Mucosa of rectum (tissue), 2 donors: ENCODE data around the gene DAPK3.

Experiments
- H3K27ac ChIP-seq, 2 donors: one replicate each; pipeline ENCODE4 v1.7.0; 2013; ENCODE audit warnings: inconsistent platforms in 2 of 2, low read depth in 2 of 2, low read length in 2 of 2
- H3K27me3 ChIP-seq, 2 donors: one replicate each; pipeline ENCODE4 v1.7.0; 2013; ENCODE audit warnings: low read length in 2 of 2; ENCODE audit not compliant: control insufficient read depth in 2 of 2, insufficient read depth in 2 of 2
- H3K36me3 ChIP-seq, 2 donors: one replicate each; pipeline ENCODE4 v1.7.0; 2013; ENCODE audit warnings: low read length in 2 of 2; ENCODE audit not compliant: control insufficient read depth in 2 of 2, insufficient read depth in 2 of 2
- H3K4me1 ChIP-seq, 2 donors: one replicate each; pipeline ENCODE4 v1.7.0; 2013; ENCODE audit warnings: low read length in 2 of 2, mild to moderate bottlenecking in 1 of 2; ENCODE audit not compliant: control insufficient read depth in 2 of 2, insufficient read depth in 2 of 2
- H3K4me3 ChIP-seq, 2 donors: one replicate each; pipeline ENCODE4 v1.7.0; 2013; ENCODE audit warnings: low read length in 2 of 2
- H3K9ac ChIP-seq, 2 donors: one replicate each; pipeline ENCODE4 v1.7.0; 2013; ENCODE audit warnings: low read length in 2 of 2, low read depth in 1 of 2, mild to moderate bottlenecking in 1 of 2
- H3K9me3 ChIP-seq, 2 donors: one replicate each; pipeline ENCODE4 v1.7.0; 2013; ENCODE audit warnings: low read length in 2 of 2; ENCODE audit not compliant: control insufficient read depth in 2 of 2
- donor health status: healthy.
- donor health status: Normal muscosa, but diverticular disease.

DAPK3 gene

DNA sequence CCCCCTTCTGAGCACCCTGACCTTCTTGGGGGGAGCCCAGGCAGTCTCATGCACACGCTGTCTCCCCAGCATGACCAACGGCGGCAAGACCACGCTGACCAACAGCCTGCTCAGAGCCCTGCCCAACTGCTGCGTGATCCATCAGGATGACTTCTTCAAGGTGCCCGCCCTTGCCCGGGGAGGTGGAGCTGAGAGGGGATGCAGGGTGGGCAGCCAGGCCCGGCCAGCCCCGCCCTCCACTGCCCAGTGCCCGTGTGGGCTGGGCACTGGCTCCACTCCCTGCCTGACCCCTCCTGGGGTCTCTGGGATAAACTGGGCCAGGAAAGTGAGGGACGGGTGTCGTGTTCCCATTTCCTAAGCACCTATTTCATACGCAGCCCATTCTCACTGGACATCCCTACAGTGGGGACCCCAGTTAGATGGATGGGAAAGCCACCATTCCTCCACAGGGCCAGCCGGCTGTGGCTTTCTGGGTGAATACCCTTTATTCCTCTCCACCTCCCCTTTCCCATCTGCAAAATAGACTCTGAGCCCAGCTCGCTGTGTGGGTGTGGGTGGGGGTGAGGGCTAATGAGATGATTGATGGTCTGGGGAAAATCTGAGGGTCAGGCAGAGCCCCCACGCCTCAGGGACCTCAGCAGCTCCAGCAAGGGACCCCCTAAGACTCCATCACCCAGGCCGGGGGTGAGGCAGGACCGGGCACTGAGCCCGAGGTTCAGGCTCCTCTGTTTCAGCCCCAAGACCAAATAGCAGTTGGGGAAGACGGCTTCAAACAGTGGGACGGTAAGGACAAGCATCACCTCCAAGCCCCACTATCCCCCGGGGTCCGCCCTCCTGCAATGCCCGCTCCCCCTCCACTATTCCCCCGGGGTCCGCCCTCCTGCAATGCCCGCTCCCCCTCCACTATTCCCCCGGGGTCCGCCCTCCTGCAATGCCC lies 34.1 kb downstream of the DAPK3 start:
- H3K9ac ChIP-seq = no peak overlapping the region
- no peak overlapping the region for H3K27ac ChIP-seq
- H3K4me1 ChIP-seq = no peaks in the 10 kb centered on the region
- no peak overlapping the region for H3K4me3 ChIP-seq
- H3K9me3 ChIP-seq = no peaks in the 10 kb centered on the region
- H3K27me3 ChIP-seq = peaks cover 2 to 8% of the 10 kb centered on the region in 2 donors
- no peaks in the 10 kb centered on the region for H3K36me3 ChIP-seq

DNA sequence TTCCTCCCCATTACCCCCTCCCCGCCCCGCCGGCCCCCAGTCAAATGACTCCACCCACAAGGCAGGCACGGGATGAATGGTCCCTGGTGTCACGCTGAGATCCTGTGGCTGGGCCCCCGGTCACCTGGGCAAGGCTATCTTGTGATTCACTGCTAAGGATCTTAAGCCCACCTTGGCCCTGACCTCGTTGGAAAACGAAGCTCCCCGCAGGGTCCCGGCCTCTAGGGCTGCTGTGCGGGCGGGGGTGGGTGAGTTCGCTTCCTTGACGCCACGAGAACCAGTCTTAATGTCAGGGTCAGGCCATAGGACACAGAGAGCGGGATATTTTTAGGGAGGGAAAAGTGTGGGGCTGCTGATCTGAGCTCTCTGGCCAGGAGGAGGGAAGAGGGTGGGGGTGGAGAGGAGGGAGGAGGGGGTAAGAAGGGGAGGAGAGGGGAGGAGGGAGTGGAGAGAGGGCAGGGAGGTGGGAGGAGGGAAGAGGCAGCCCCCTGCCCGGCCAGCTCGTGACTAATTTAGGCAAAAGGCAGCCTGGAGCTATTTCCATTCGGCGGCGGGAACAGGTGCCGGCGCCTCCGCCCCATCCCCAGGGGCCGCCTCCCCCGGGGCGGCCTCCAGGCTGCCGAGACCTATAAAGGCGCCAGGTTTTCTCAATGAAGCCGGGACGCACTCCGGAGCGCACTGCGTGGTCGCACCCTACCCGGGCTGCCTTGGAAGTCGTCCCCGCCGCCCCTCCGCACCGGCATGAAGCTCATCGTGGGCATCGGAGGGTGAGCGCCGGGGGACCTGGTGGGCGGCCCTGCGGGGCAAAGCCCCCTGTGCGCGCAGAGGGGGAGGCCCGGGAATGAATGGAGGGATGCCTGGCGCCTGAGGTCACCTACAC lies 37.7 kb downstream of the DAPK3 start, which contains the start of gene NMRK2:
Gene NMRK2 (plus strand): TSS at position 139 of the 880 bp plus-strand sequence. CDS start 603 bp downstream, at position 742.
- Histone ChIP-seq H3K9ac (no peak within 1 kb of the TSS), H3K27ac (no peak within 1 kb of the TSS), H3K9me3 (no peaks in the 10 kb centered on the region), H3K4me1 (no peaks in the 10 kb centered on the region), H3K27me3 (peaks cover 2 to 8% of the 10 kb centered on the region in 2 donors), H3K4me3 (no peak within 1 kb of the TSS), H3K36me3 (no peaks in the 10 kb centered on the region)

DNA sequence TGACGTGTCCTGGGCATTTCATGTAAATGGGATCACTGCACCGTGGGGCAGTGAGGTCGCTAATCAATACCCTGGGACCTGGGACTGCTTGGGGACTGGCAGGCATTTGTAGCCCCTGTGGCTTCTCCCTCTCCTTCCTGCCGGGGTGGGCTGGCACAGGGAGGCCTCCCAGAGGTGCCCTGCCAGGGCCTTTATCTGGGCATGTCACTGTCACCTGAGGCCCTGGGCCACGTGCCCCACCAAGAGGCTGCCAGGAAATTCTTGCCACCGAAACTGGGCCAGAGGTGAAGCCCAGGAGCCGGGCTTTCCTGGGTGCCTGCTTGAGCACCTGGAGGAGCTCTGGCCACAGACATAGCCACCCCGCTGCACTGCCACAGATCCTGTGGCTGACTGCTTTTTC lies 39.9 kb downstream of the DAPK3 start:
- H3K9ac ChIP-seq = no peak overlapping the region
- no peak overlapping the region for H3K4me3 ChIP-seq
- H3K27ac ChIP-seq = no peak overlapping the region
- no peaks in the 10 kb centered on the region for H3K4me1 ChIP-seq
- no peaks in the 10 kb centered on the region for H3K36me3 ChIP-seq
- peaks cover 2 to 8% of the 10 kb centered on the region in 2 donors for H3K27me3 ChIP-seq
- H3K9me3 ChIP-seq = no peaks in the 10 kb centered on the region

DNA sequence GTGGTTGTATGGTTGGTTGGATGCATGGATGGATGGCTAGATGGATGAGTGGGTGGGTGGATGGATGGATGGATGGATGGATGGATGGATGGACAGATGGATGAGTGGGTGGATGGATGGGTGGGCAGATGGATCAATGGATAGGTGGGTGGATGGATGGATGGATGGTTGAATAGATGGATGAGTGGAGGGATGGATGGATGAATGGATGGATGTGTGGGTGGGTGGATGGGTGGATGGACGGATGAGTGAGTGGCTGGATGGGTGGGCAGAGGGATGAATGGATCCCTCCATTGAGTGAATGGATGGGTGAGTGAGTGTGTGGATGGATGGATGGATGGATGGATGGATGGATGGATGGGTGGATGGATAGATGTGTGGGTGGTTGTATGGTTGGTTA lies 47.0 kb downstream of the DAPK3 start:
- H3K4me1 ChIP-seq = no peaks in the 10 kb centered on the region
- peaks cover 0 to 4% of the 10 kb centered on the region in 2 donors for H3K9me3 ChIP-seq
- no peaks in the 10 kb centered on the region for H3K36me3 ChIP-seq
- H3K4me3 ChIP-seq = no peak overlapping the region
- no peak overlapping the region for H3K9ac ChIP-seq
- H3K27ac ChIP-seq = no peak overlapping the region
- H3K27me3 ChIP-seq = no peaks in the 10 kb centered on the region

GRCh38 chr19:3923096-3923758 lies 47.7 kb downstream of the DAPK3 start:
- Histone ChIP-seq H3K9me3 (peaks cover 0 to 4% of the 10 kb centered on the region in 2 donors), H3K4me1 (no peaks in the 10 kb centered on the region), H3K9ac (no peak overlapping the region), H3K4me3 (no peak overlapping the region), H3K36me3 (no peaks in the 10 kb centered on the region), H3K27me3 (no peaks in the 10 kb centered on the region), H3K27ac (no peak overlapping the region)

- Histone ChIP-seq H3K36me3 (no peaks in the 10 kb centered on the region), H3K27ac (no peak overlapping the region), H3K9ac (no peak overlapping the region), H3K4me3 (no peak overlapping the region), H3K27me3 (no peaks in the 10 kb centered on the region), H3K9me3 (peaks cover 0 to 4% of the 10 kb centered on the region in 2 donors), H3K4me1 (no peaks in the 10 kb centered on the region)
Measured at GRCh38 chr19:3919793-3920192, 51.1 kb downstream of the DAPK3 start.

GRCh38 chr19:3916033-3916432 lies 54.9 kb downstream of the DAPK3 start:
- H3K27ac ChIP-seq = no peak overlapping the region
- H3K4me1 ChIP-seq = no peaks in the 10 kb centered on the region
- no peaks in the 10 kb centered on the region for H3K36me3 ChIP-seq
- H3K4me3 ChIP-seq = no peak overlapping the region
- H3K9ac ChIP-seq = no peak overlapping the region
- H3K9me3 ChIP-seq = no peaks in the 10 kb centered on the region
- no peaks in the 10 kb centered on the region for H3K27me3 ChIP-seq

GRCh38 chr19:3914199-3914598 lies 56.7 kb downstream of the DAPK3 start:
- Histone ChIP-seq H3K36me3 (no peaks in the 10 kb centered on the region), H3K27me3 (no peaks in the 10 kb centered on the region), H3K27ac (no peak overlapping the region), H3K9ac (no peak overlapping the region), H3K4me1 (no peaks in the 10 kb centered on the region), H3K4me3 (no peak overlapping the region), H3K9me3 (peaks cover 3 to 5% of the 10 kb centered on the region in 2 donors)

GRCh38 chr19:3910105-3910504 lies 60.8 kb downstream of the DAPK3 start:
- no peak overlapping the region for H3K9ac ChIP-seq
- H3K27me3 ChIP-seq = no peaks in the 10 kb centered on the region

More at GRCh38 chr19:3910105-3910504, 60.8 kb downstream of the DAPK3 start:
- no peak overlapping the region for H3K27ac ChIP-seq
- no peak overlapping the region for H3K4me3 ChIP-seq
- peaks cover 3 to 5% of the 10 kb centered on the region in 2 donors for H3K9me3 ChIP-seq
- H3K4me1 ChIP-seq = no peaks in the 10 kb centered on the region
- no peaks in the 10 kb centered on the region for H3K36me3 ChIP-seq
